GM21786 (cell line): ENCODE data around the gene SAMMSON.

Source experiments
- ATAC-seq: cut with Tn5 transposase; IDR thresholded peaks from one replicate; pipeline ENCODE4 v1.9.1; 2021; ENCODE audit not compliant: unreplicated experiment

The SAMMSON gene

DNA sequence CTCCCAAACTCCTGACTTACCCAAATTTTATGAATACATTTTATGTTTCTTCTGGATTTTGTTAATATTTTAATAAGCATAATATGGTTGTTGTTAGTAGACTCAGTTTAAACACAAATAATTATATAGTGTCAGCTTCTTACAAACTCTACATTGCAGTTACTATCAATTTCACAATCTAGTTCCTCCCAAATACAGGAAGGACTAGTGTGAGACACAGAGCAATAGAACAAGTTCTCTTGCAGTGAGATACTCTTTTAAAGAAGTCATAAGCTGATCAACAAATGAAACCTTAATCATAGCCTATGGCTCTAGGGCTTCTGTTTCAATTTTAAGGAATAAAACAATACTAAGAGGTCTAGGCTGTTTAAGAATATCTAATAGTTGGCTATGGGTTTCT, 86.1 kb downstream of the SAMMSON start:
- ATAC-seq = no peak

GRCh38 chr3:70086336-70086735, 86.8 kb downstream of the SAMMSON start:
- no peak for ATAC-seq

GRCh38 chr3:70090322-70090913, 90.9 kb downstream of the SAMMSON start:
- no peak for ATAC-seq

DNA sequence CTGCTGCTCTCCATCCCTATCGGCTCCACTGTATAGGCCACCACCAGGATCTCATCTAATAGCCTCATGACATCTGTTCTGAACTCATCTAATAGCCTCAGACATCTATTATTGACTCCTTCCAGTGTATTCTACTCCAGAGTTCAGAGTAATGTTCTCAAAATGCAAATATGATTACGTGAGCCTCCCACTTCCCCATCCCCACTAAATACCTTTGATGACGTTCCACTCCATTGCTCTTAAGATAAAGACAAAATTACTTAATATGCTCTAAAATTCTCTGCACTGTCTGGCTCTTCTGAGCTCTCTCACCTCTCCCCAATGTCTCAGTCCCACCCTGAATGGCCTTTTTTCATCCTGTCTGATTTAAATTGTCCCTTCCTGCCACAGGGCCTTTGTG, 94.7 kb downstream of the SAMMSON start:
- ATAC-seq = no peak

DNA sequence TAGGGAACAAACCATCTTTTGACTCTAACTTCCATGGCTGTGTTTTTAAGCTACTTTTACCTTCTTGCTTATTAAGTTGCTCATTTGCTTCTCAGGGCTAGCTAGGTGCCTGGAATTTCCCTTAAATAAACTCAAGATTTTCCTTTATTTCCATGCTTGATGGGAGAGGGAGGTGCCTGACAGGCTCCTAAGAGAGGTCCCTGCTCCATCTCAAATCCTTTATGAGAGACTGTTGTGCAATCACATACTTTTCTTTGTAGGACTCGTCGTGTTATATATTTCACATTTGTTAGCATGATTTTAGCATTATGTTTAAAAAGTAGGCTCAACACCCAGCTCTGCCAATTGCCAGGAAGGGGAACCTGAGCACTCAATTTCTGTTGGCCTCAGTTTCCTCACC, 95.7 kb downstream of the SAMMSON start:
- ATAC-seq = no peak

- ATAC-seq = peak; percentile 98
These were observed 97.0 kb downstream of the SAMMSON start for GRCh38 chr3:70096376-70097066.

GRCh38 chr3:70097084-70097483, 97.6 kb downstream of the SAMMSON start:
- no peak for ATAC-seq

DNA sequence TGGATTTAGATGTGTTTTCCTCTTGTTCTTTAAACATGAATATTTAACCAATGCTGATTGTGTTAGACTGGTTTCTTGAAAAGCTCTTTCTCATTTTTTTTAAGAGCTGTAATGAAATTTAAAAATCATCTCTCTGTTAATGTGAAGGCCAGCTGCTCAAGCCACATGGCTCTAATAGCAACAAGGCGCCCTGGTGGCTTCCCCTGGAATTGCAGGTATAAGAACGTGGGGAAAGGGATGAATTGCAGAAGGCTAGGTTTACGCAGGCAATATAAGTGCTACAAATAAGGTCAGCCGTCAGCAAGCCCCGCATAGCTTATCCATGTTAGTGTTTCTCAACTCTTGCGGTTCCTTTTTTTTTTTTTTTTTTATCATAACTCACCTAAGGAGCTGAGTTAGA, 108.5 kb downstream of the SAMMSON start:
- ATAC-seq = peak; percentile 72

DNA sequence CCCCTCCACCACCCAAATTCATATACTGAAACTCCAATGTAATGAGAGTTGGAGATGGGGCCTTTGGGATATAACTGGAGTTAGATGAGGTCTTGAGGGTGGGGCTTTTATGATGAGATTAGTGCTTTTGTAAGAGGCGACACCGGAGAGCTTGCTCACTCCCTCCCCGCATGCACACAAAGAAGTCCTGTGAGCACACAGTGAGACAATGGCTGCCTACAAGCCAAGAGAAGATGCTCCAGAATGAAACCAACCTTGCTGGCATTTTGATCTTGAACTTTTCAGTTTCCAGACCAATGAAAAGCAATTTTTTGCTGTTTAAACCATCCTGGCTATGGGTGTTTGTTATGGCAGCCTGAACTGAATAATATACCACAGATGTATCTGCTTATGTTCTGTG, 109.0 kb downstream of the SAMMSON start:
- ATAC-seq = no peak

- no peak for ATAC-seq
These were observed 110.5 kb downstream of the SAMMSON start for GRCh38 chr3:70110066-70110465.

GRCh38 chr3:70111411-70111810, 111.9 kb downstream of the SAMMSON start:
- no peak for ATAC-seq

DNA sequence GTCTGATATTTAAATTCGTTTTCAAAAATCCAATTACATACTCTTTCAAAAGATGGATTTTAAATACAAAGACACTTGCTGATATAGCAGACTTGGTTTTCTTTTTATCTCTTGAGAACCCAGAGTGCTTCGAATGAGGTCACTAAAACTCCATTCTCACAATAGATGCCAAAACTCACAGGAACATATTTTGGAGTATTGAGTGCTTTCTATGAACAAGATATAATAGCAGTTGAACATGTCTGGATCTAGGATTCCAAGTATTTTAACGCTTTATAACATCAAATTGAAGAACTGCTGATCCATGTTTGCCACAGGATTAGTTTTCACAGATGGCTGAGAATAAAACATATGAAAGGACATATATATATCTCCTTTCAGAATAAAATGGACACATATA, 113.2 kb downstream of the SAMMSON start:
- no peak for ATAC-seq

- ATAC-seq = no peak
These were observed 114.9 kb downstream of the SAMMSON start for GRCh38 chr3:70114431-70114830.

DNA sequence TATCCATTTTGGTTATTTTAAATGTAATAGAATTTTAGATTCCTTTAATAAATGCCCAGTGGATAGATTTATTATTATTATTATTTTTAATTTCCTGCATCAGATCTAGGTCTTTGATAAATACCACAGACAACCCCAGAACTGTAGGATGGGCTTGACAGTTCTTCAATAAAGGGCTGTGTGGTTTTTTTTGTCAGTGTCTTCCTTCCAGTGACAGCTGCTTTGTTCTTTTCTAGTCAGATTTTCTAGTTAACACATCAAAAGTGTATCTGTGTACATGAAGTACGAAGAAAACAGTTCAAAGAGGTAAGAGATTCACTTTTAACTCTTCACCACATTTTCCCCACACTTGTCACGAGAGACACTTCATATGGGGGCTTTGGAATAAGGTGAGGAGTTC, 120.3 kb downstream of the SAMMSON start:
- ATAC-seq = no peak
